NCI-H2171 treated with DMSO at 0.1 percent for 48 hours (cell line): Measurements from ENCODE around the gene TEX14.

Experiments
- DNase-seq: peaks from one replicate; lab custom pipeline; 2025; lab: John Stamatoyannopoulos, UW

Gene TEX14

DNA sequence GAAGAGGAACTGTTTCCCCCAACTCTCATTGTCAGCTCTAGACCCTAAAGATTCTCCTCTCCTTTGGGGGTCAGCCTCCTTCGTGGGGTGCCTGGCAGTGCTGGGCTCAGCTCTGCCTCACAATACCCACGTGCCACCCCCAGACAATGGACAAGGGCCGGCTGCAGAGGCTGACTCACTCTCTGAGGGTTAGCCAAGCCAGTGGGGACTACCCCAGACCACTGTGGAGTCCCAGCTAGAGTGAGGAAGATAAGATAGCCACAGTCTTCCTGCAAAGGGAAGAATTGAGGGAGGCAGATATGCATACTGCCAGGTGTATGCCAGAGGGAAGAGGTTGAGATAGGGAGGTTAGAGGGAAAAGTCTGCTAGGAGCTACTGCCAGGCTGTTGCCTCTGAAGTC, 163.9 kb downstream of the TEX14 start:
- DNase-seq, result no peak

DNA sequence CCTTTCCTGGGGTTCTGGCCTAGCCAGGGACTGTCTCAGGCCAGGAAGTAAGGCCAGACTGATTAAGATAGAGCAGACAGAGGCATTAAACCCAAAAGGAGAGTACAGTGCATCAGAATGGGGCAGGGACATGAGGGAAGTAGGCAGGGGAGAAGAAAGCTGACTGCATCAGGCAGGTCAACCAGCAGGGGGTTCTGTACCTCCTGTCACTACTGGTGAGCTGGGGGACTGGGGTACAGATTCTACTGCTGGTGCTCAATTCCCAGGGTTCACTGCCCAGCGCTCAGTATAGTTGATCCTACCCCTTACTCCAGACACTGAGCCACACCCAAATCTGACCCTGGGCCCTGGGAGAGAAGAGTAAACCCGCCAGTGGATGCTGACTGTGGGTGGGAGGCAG, 164.5 kb downstream of the TEX14 start:
- no peak for DNase-seq

DNA sequence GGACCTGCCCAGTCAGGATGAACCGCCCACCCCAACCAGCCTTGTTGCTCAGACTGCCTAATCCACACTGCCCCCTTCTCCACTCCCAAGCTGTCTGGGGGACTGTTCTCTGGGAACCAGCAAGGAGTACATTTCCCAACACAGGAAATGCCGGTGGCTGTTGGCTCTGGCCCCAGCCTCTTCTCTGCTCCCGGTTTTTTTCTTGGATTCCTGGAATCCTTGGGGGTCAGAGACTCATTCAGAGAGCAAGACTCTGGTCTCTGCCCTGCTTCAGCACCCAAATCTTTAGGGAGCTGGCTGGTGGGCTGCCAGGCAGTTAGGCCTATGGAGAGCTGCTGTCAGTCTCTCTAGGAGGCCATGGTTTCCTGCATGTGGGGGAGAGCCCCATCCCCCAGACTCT, 166.6 kb downstream of the TEX14 start:
- DNase-seq, result no peak

DNA sequence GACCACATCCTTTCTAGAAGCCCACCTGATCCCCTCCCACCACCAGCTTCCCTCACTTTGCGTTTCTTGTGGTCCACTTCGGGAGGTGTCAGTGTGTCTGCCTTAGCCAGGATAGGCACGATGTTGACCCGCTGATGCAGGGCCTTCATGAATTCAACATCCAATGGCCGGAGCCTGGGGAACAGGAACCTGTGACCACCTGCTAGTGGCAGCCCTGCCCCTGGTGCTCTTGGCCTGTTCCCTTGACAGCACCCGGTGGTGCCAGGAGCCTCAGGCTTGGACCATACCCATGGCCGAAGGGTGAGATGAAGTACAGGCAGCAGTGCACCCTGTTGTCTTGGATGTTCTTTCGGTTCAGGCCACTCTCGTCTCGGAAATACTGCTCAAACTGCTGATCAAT, 170.2 kb downstream of the TEX14 start:
- DNase-seq, result no peak

DNA sequence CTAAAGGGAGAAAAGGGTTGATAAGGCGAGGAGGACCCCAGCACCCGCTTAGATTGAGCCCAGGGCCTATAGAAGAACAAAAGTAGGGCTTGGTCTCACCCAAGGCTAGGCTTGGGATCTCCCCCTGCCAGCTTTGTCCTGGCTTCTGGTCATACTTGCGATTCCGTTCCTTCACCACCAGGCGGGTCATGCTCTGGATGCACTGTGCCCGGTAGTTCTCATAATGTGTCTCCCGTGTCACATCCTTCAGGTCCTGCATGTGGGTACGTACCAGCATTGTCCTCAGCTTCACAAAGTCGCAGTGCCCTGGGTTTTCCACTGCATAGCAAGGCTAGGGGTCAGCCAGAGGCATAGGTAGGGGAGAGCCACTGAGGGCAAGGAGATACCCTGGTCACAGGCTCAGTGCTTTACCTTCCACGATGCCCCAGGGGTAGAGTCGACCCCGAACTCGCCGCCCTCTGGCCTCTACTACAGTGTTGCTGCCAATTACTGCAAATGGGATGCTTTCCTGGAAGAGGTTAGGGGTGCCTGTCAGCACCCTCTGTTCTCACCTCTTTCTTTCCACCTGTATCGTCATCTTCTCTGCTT, 170.9 kb downstream of the TEX14 start:
- DNase-seq, result no peak

DNA sequence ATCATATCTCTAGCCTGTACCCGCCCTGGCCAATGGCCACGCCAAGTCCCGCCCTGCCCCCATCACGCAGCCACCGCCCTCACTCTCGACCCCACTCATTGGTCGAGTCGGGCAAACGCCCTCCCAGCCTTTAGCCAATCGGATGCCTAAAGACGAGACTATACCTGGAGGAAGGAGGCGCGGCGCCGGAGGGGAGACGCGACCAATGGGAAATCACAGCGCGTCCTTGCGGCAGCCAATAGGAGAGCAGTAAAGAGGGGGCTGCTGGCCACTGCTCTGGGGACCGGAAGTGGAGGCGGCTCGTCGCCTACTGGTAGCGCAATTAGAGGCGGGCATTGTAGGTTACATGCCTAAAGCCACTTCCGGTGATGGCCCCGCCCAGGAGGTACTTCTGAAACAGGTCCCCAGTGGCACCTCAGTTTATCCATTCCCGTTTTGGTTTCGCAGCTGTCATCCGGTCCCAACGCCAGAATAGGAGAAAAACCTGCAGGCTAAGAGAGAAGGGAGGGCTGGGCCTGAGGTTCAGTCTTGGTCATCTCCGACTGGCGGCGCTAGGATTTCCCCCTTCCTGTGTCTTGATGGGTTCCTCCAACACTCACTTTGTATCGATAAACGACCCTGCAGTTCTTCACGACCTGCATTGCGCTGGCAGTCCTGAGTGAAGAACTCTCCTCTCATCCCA, 173.8 kb downstream of the TEX14 start:
- DNase-seq, result peak; percentile 100

DNA sequence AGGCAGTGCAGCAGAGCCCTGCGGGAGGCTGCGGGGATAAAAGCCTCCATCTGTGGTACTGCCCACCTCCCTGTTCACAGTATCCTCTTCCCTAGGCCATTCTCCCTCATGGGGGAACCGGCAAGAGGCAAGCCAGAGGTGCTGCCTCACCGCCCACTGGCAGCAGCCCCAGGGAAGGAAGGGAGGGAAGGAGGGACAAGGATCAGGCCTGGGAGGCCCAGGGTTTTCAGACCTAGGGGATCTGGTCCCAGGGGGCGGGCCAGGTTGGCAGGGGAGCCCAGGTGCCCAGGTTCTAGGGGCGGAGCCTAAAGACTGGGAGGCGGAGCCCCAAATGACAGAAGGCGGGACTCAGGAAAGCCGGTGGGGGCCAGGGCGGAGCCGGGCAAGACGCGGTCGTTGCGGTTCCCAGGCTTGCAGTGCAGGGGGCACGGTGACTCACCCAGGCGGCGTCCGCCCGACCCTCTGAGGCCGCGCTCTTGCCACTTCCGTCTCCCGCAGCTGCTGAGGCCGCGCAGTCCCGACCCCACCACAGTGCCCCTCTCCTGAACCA, 174.4 kb downstream of the TEX14 start:
- no peak for DNase-seq

DNA sequence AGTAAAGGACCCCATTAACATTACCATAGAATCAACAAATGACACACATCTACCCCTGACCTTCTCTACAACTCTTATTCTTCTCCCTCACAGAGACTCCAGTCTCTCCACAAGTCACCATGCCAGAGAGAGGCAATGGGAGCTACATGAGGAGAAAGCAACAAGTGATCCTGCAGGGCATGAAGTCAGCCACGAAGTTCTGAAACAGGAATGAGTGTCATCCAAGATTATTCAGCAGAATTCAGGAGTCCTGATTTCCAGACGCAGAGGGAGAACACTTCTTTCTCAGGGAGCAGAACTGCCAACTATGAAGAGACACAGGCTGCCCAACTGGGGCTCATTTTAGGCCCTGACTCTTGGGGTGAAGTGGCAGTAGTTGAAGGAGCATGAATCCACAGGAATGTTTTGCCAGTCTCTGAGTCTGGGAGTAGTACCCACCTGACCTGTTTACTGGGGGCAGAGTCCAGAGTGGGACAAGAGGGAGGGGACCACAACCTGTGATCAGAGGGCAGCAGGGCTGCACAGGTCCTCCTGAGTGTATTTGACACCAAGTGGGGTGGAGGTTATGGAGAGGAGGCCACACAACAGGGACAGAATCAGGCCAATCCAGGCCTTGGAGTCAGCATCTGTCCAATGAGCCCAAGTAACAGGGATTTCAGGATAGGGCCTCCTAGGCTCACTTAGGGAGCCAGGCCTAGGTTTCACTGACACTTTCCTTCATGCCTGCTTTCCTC, 175.0 kb downstream of the TEX14 start:
- no peak for DNase-seq

DNA sequence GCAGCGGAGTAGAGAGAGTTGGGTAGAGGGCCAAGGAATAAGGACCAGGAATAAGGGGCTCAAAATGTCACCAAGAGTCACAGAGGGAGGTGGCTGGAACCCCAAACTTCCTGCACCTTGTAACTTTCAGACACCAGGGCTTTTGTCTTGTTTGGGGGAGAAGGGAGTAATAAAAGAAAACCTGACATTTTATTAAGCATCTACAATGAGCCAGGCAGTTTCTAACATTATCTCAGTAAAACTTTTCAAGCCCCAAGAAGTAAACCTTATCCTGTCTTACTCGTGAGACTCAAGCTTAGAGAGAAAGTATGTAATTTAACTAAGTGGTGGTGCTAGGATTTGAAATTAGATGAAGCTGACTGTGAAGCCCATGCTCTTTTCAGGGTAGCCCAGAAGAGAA, 176.6 kb downstream of the TEX14 start:
- DNase-seq, result no peak

DNA sequence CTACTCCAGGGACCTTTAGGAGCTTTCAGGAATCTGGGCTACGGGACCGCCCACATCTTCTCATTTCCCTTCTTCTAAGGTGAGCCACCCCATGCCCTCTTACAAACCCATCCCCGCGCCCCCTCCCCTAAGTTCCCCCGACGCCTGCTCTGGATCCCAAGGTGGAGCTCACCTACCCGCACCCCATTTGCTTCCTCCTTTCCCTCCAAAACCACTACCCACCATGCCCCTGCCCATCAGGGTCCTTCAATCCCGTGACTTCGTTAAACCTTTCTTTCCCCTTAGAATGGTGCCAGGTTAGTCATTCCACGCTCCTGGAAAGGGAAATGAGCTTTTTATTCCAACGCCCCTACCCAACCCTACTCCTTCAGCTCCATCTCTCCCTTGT, 177.1 kb downstream of the TEX14 start:
- no peak for DNase-seq

DNA sequence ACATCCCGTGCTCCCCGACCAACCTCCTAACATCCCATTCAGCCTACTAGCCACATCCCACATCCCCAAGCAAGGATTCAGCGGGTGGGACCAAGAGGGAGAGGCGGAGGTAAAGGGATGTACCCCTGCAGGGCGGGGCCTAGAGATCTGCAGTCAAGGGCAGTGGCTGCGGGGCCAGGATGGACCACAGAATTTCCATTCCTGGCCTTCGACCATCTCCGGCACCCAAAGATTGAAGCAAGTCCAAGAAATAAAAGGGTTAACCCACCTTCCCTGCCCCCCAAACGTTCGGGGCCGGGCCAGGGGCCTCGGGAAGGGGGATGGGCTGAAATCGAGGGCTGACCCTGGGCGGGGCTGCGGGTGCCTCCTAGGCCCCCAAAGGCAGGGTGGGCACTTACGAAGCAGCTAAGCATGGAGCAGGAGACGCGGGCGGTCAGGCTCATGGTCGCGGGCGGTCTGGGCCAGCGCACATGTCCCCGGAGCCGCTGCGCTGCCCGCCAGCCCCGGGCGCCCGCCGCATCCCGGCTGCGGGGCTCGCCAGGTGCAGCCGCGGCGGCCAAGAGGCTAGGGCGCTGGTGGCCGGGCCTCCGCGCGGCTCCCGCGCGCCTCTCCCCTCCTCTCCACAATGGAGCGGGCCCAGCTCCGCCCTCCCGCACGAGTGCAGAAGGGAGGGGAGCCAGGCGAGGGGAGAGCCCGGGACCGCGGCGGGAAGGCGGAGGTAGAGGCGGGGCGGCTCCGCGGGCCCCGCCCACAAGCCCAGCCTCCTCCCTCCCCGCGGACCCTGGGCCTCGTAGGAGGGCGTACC, 177.7 kb downstream of the TEX14 start, which contains the start of gene MTMR4:
Gene MTMR4, minus strand, starts transcription at position 674 of the 805 bp plus-strand sequence. Its CDS starts 231 bp downstream, at position 443.
- DNase-seq, result peak; percentile 91

DNA sequence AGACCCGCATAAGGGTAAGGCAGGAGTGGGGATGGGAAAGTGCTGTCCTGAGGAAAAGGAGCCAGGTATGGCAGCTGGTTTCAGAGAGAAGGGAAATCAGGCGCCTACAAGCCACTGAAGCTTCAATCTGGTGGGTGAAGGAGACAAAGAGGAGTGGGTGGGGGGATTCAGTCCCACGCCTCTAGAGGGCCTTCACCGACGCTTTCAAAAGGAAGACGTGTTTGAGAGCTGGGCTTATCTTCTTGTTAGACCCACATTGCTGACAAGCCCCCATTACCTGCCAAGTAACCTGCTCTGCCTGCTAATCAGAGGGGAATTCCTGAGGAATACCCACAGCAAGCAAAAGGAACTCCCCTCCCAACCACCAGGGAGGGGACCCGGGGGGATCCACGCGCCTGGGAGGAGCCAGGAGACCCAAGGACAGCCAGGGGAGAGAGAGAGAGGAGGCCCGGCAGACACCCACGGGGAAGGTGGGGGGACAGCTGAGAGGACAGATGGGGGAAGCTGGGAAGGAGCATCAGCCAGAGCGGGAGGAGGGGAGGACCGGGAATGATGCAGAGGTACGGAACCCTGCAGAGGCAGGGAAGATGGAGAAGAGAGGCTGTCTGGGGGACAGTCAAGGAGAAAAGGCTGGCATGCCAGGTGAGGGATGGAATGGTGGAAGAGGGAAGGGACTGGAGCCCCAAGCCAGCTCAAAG, 178.4 kb downstream of the TEX14 start:
- DNase-seq, result peak; percentile 86

DNA sequence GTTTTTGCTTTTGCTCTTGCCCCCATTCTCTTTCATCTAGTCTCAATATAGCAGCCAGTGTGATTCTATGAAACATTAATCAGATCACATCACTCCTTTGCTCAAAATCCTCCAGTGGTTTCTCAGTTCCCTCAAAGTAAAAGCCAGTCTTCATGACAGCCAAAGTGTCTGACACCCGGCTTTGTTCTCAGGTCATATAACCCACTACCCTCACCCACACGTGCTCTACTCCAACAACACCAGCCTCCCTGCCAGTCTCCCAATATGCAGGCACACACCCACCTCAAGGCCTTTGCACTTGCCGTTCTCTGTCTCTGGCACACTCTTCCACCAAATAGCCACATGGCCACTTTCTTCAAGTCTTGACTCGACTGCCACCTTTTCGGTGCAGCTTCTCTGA, 181.8 kb downstream of the TEX14 start:
- no peak for DNase-seq

DNA sequence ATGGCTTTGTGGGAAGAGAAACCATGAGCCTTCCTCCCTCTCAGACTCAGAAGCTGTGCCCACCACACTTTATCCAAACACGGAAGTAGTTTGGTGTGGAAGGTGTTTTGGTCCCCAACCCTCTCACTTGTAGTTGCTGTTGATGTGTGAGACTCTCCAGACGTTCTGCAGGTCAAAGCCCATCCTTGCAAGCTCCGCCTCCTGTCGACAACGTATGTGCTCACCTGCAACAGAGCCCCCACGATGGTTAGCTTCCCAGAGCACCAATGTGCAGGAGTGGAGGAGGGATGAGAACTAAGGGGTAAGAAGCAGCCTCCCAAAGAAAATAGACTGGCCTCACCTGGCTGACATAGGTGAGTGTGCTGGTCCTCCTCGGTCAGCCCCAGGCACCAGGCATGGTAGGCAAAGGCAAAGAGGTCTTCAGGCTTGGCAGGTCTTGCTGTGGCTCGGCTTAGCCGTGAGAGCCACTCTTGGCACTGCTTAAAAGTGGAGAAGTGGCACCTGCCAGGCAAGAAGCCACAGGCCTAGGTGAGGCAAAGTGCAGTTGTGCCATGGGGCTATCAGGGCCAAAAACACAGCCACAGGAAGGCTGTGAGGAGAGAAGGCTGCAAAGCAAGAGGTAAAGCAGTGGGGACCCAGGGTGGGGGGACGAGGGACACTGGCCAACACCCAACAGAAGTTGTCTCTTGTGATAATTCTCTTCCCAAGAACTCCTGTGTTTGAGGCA, 183.3 kb downstream of the TEX14 start:
- no peak for DNase-seq

DNA sequence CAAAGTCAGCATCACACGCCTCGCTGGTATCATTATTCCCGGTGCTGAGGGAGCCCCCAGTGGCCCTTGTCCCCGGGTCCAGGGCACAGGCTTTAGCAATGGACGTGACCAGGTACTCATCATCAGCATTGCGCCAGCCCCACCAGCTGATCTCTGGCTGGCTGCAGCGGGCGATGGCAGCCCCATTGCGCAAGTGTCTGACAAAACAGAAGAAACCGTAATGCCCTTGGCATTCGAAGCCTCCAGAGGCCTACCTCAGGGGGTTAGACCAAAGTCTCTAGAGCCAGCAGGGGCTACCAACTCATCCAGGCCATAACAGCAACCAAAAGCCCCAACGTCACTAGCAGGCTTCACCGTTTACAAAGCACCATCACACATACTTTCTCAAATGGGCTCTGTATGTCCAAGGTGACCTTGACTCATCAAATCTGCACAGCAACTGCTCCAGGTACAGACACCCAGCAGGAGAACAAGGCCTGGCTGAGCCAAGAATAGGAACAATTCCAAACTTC, 184.7 kb downstream of the TEX14 start:
- DNase-seq, result no peak
